Renal pelvis (tissue), 4 donors: ENCODE data around the gene TEX264. TPM values are rescaled to one million over a fixed set of nuclear protein-coding genes. Genes with fewer than 3 reads are reported as not detected.
"Not testable (repeated sequence)": the region's sequence is repeated elsewhere in the genome, so short reads cannot be mapped to it uniquely, and the experiment has no call there.

ENCODE experiments used
- DNase-seq: peaks from one replicate; pipeline ENCODE4 v3.0.0-alpha.2; 2013
- polyA plus RNA-seq, 3 donors: library from polyadenylated mRNA; unstranded; fragments of 120-200 nt; gene quantifications; one replicate each; pipeline ENCODE4 v1.2.1, GENCODE V29; 2013; ENCODE audit not compliant: insufficient read length in 3 of 3

TEX264 gene
- polyA plus RNA-seq, 3 donors, result 68.9 to 75.6 (median 69.9) TPM

- DNase-seq, result no peak
These were observed 68.1 kb downstream of the TEX264 start for GRCh38 chr3:51739110-51739509.

GRCh38 chr3:51742320-51742719 is 71.3 kb downstream of the TEX264 start:
- not testable (repeated sequence) for DNase-seq

GRCh38 chr3:51742978-51743377 is 71.9 kb downstream of the TEX264 start:
- DNase-seq, result not testable (repeated sequence)

- DNase-seq, result no peak
These were observed 76.8 kb downstream of the TEX264 start for GRCh38 chr3:51747840-51748239.

GRCh38 chr3:51748327-51748726 is 77.3 kb downstream of the TEX264 start:
- no peak for DNase-seq

- DNase-seq, result no peak
These were observed 79.8 kb downstream of the TEX264 start for GRCh38 chr3:51750878-51751277.

GRCh38 chr3:51751287-51751686 is 80.2 kb downstream of the TEX264 start:
- no peak for DNase-seq

Other genes with a start within 250 kb of the TEX264 start
- gene DCAF1, start 171.2 kb upstream of the TEX264 start, polyA plus RNA-seq, result 10 to 100 TPM; 28.4 to 32.1 (median 29.0) TPM
- gene RAD54L2, start 132.5 kb upstream of the TEX264 start, polyA plus RNA-seq, result 10 to 100 TPM; 13.6 to 19.0 (median 17.7) TPM
- under 1 TPM; 0.34 to 0.71 (median 0.71) TPM for gene GRM2, start 35.8 kb downstream of the TEX264 start, polyA plus RNA-seq
- not detected for gene IQCF6, start 108.0 kb downstream of the TEX264 start, polyA plus RNA-seq
- not detected for gene IQCF2, start 190.4 kb downstream of the TEX264 start, polyA plus RNA-seq
- gene IQCF5, start 204.3 kb downstream of the TEX264 start, polyA plus RNA-seq, result not detected
- gene IQCF1, start 232.1 kb downstream of the TEX264 start, polyA plus RNA-seq, result not detected